Testis (tissue), 3 donors: ENCODE results near the gene P3H2. TPM values are rescaled to one million over a fixed set of nuclear protein-coding genes. Genes with fewer than 3 reads are reported as not detected.

Experiments used
- DNase-seq: peaks from one replicate; pipeline ENCODE4 v3.0.0-alpha.2; 2019
- H3K27ac ChIP-seq, 2 donors: fragments of 200-600 bp; sonication (generic); one replicate each; pipeline ENCODE4 v1.5.1; 2019
- H3K27me3 ChIP-seq: fragments of 200-600 bp; sonication (generic); one replicate; pipeline ENCODE4 v1.5.1; 2019
- H3K36me3 ChIP-seq: fragments of 200-600 bp; sonication (generic); one replicate; pipeline ENCODE4 v1.5.1; 2017; ENCODE audit warnings: low read depth; ENCODE audit errors: missing control alignments
- H3K4me1 ChIP-seq: fragments of 200-600 bp; sonication (generic); one replicate; pipeline ENCODE4 v1.5.1; 2019
- H3K4me3 ChIP-seq, 2 donors: fragments of 200-600 bp; sonication (generic); one replicate each; pipeline ENCODE4 v1.5.1; 2017 to 2019
- H3K9me3 ChIP-seq: fragments of 200-600 bp; sonication (generic); one replicate; pipeline ENCODE4 v1.5.1; 2017
- POLR2A ChIP-seq: fragments of 450-650 bp; IDR thresholded peaks from one replicate; pipeline ENCODE4 v1.6.1; 2017; ENCODE audit warnings: antibody characterized with exemption, mild to moderate bottlenecking, moderate library complexity
- WGBS, 2 donors: methylation state at CpG; one replicate each; pipeline ENCODE4 v1.1.5; 2018; 5-methylcytosine and 5-hydroxymethylcytosine counted together
- intact Hi-C: fragments of 100-400 bp; cut with DNase I; formaldehyde crosslinking; loops from one replicate; pipeline ENCODE4 v1.15.1; 2023; ENCODE audit warnings: low total_unique reads
- polyA plus RNA-seq: library from polyadenylated mRNA; stranded (reverse); fragments of 350-450 nt; fragmentation: Illumina TruSeq; extraction: RNeasy Lipid Tissue Mini Kit (QIAGEN cat#74804); gene quantifications from one replicate; pipeline ENCODE4 v1.2.3, GENCODE V29; 2014; ENCODE audit warnings: low read depth, low replicate concordance; ENCODE audit not compliant: insufficient read depth
- total RNA-seq, 2 donors: library from RNA; depleted of rRNA; stranded (reverse); fragments of >200 nt; gene quantifications; one replicate each; pipeline ENCODE4 v1.2.3, GENCODE V29; 2016
- TF ChIP-seq, protein P1 (sequence below), 3 experiments: fragments of 450-650 bp in 2 of 3; fragments of 200-600 bp in 1 of 3; sonication (generic) in 1 of 3; IDR thresholded peaks; one replicate each; pipeline ENCODE4 v1.5.1; 2016 to 2019; ENCODE audit warnings: antibody characterized with exemption in 3 of 3, mild to moderate bottlenecking in 2 of 3, moderate library complexity in 1 of 3

Gene P3H2
- total and polyA plus RNA-seq, 3 donors from 2014 or later: 7.2 to 11.0 (median 10.1) TPM

DNA sequence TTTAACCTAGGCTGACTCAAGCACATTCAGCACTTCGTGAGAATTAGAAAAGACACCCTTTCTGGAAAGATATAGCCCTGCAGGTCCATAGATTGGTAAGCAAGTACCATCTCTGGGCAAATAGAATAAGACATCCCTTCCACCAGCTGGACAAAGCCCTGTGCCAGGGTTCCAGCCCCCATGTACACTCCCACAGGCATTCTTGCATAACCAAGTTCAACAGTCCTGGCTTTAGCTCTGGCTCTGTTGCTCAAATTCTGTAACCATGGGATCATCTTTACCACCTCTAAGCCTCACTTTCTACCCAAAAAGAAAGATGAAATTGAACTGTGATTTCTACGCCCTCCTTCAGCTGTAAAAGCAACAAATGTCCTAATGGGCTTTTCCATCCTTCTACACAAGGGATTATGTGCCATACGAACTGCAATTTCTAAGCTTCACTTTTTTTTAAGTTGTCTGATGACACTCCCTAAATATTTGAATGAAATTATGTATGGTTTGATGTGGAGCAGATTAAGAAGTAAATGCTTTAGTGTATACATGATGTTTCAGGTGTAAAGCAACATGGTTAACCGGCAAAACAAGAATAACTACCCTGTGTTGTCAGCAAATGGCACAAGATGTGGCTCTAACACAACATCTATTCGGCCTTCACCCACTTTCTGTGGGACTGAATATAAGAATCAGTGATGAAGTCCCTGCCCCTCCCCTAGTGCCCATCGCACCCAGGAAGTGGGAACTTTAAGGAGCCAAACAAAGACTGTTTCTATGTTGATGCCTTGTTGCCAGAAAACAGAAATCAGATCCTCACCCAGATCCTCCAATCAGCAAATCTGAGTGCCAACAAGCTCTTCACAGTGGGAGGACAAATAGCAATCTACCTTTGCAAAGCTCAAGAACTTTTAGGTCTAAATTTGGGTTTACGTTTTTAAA is 165.7 kb downstream of the P3H2 start:
- H3K4me3 ChIP-seq: no peak overlapping the region
- H3K4me1 ChIP-seq: no peaks in the 10 kb centered on the region
- H3K27me3 ChIP-seq: no peaks in the 10 kb centered on the region
- no peak for DNase-seq
- TF ChIP-seq POLR2A: no peak
- TF ChIP-seq, protein P1, sequence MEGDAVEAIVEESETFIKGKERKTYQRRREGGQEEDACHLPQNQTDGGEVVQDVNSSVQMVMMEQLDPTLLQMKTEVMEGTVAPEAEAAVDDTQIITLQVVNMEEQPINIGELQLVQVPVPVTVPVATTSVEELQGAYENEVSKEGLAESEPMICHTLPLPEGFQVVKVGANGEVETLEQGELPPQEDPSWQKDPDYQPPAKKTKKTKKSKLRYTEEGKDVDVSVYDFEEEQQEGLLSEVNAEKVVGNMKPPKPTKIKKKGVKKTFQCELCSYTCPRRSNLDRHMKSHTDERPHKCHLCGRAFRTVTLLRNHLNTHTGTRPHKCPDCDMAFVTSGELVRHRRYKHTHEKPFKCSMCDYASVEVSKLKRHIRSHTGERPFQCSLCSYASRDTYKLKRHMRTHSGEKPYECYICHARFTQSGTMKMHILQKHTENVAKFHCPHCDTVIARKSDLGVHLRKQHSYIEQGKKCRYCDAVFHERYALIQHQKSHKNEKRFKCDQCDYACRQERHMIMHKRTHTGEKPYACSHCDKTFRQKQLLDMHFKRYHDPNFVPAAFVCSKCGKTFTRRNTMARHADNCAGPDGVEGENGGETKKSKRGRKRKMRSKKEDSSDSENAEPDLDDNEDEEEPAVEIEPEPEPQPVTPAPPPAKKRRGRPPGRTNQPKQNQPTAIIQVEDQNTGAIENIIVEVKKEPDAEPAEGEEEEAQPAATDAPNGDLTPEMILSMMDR (IDR thresholded peaks at IDR 0.05): no peak
- H3K27ac ChIP-seq: no peak overlapping the region
- WGBS, 2 donors: 81 to 86% methylated on average over 7 of the region's 7 CpGs
- H3K36me3 ChIP-seq: no peaks in the 10 kb centered on the region
- no peaks in the 10 kb centered on the region for H3K9me3 ChIP-seq
- intact Hi-C loops: no loop called here

DNA sequence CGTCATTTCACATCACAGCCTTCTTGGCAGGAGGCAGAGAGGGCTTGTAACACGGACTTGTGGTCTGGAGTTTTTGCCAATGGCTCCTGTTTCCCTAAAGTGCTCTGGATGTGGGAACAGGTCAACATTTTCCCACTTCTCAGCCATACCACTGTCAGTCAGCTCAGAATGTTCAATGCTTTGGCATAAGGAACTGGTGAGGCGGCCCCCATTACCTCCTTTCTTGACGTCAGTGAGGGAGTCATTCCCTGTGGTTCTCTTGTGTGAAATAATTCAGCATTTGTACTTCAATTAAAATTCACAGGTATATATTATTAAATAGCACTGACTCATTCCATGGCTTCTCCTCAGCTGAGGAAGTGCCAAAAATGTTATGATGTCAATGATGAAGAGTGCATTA is 167.1 kb downstream of the P3H2 start:
- Histone ChIP-seq H3K27ac (no peak overlapping the region), H3K9me3 (no peaks in the 10 kb centered on the region), H3K4me3 (no peak overlapping the region), H3K4me1 (no peaks in the 10 kb centered on the region), H3K36me3 (no peaks in the 10 kb centered on the region), H3K27me3 (no peaks in the 10 kb centered on the region)
- intact Hi-C loops: no loop called here
- 69 to 78% methylated on average over 4 of the region's 4 CpGs for WGBS, 2 donors
- DNase-seq: no peak
- TF ChIP-seq, protein P1 (IDR thresholded peaks at IDR 0.05): no peak
- no peak for TF ChIP-seq POLR2A

DNA sequence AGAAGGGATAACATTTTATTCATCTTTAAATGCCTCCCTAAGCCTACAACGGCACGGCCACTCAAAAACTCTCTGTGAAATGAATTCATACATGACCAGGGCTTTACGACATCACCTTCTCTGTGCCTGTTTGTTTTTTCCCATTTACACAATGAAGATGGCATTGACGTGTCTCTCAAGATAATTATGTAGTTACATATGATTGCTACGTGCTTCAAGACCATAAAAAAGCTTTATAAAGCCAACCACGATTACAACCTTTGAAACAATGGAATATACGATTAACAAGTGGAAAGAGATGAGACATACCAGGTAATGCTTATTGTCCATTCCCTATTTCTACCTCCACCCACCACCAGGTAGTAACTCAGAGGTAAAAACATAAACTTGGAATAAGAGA is 168.4 kb downstream of the P3H2 start:
- intact Hi-C loops: no loop called here
- Histone ChIP-seq H3K27ac (no peak overlapping the region), H3K9me3 (no peaks in the 10 kb centered on the region), H3K4me1 (no peaks in the 10 kb centered on the region), H3K4me3 (no peak overlapping the region), H3K27me3 (no peaks in the 10 kb centered on the region), H3K36me3 (no peaks in the 10 kb centered on the region)
- no peak for DNase-seq
- 91% methylated on average over 7 of the region's 7 CpGs for WGBS, 2 donors
- TF ChIP-seq POLR2A: no peak
- TF ChIP-seq, protein P1 (IDR thresholded peaks at IDR 0.05): no peak

DNA sequence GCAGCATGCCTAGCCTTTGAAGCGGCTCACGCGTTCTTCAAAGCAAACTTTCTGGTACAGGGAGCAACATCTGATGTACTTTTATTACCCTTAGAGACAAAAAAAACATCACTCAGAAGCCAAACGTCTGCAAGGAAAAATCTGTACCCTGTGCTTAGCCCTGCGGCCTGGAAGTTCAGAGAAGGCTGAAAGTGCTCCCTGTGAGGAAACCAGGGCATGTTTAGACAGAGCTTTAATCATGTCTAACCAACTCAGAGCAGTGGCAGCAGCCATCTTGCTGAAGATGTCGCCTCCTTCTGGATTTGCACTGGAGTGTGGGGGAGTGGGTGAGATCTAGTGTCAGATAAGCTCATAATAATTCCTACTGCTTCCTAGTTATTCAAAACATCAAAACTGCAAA is 170.4 kb downstream of the P3H2 start:
- TF ChIP-seq, protein P1 (IDR thresholded peaks at IDR 0.05): no peak
- no peak for TF ChIP-seq POLR2A
- Histone ChIP-seq H3K27ac (no peak overlapping the region), H3K4me3 (no peak overlapping the region), H3K27me3 (no peaks in the 10 kb centered on the region), H3K36me3 (no peaks in the 10 kb centered on the region), H3K9me3 (no peaks in the 10 kb centered on the region), H3K4me1 (no peaks in the 10 kb centered on the region)
- intact Hi-C loops: no loop called here
- no peak for DNase-seq
- WGBS, 2 donors: 50 to 69% methylated on average over 6 of the region's 6 CpGs

DNA sequence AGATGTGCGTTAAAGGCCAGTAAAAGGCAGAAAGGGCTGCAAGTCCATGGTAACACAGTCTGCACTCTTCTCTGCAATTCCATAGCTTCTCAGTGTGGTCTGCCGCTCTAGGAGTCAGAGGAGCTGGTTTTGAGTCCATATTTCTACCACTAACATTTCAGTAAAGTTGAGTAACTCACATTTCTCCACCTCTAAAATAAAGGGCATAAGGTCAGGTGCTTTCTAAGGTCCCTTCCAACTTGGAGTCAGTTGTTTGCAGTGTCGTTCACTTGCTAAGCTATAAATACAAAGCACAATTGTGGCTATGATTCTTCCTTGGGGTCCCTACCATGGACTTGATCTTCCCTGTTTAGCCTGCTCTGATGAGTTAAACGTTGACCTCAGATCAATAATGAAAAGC is 171.1 kb downstream of the P3H2 start:
- Histone ChIP-seq H3K9me3 (no peaks in the 10 kb centered on the region), H3K27me3 (no peaks in the 10 kb centered on the region), H3K4me1 (no peaks in the 10 kb centered on the region), H3K27ac (no peak overlapping the region), H3K4me3 (no peak overlapping the region), H3K36me3 (no peaks in the 10 kb centered on the region)
- WGBS, 2 donors: 77 to 81% methylated on average over 4 of the region's 4 CpGs
- TF ChIP-seq, protein P1 (IDR thresholded peaks at IDR 0.05): no peak
- TF ChIP-seq POLR2A: no peak
- intact Hi-C loops: no loop called here
- no peak for DNase-seq
